HG02973 (cell line): ENCODE measurements around the gene NIP7.
A peak's percentile ranks its signal among the peaks of the same experiment; 100 is the strongest.
"Not testable (repeated sequence)": the region's sequence is repeated elsewhere in the genome, so short reads cannot be mapped to it uniquely, and the experiment has no call there.

Experiments
- ATAC-seq: cut with Tn5 transposase; IDR thresholded peaks from one replicate; pipeline ENCODE4 v1.9.1; 2021; ENCODE audit warnings: moderate library complexity; ENCODE audit not compliant: unreplicated experiment

NIP7 gene

GRCh38 chr16:69339289-69340094, at the start of gene NIP7, which contains the start of gene COG8:
Gene NIP7, plus strand, starts transcription at chr16:69339772. Its CDS starts 58 bp downstream, at chr16:69339830.
Gene COG8, minus strand, starts transcription at chr16:69339564. Its CDS starts 12 bp downstream, at chr16:69339552.
- peak; percentile 81 for ATAC-seq

GRCh38 chr16:69291657-69292056, 47.9 kb upstream of the NIP7 start:
- ATAC-seq = not testable (repeated sequence)

GRCh38 chr16:69293401-69293800, 46.2 kb upstream of the NIP7 start:
- ATAC-seq = no peak

- no peak for ATAC-seq
Measured at GRCh38 chr16:69294051-69294450, 45.5 kb upstream of the NIP7 start.

- ATAC-seq = not testable (repeated sequence)
Measured at GRCh38 chr16:69296771-69297170, 42.8 kb upstream of the NIP7 start.

- ATAC-seq = no peak
Measured at GRCh38 chr16:69298261-69298660, 41.3 kb upstream of the NIP7 start.

- no peak for ATAC-seq
Measured at GRCh38 chr16:69301187-69301586, 38.4 kb upstream of the NIP7 start.

GRCh38 chr16:69301861-69302260, 37.7 kb upstream of the NIP7 start:
- no peak for ATAC-seq

- no peak for ATAC-seq
Measured at GRCh38 chr16:69302301-69302700, 37.3 kb upstream of the NIP7 start.

GRCh38 chr16:69306031-69306430, 33.5 kb upstream of the NIP7 start:
- no peak for ATAC-seq

- no peak for ATAC-seq
Measured at GRCh38 chr16:69307091-69307490, 32.5 kb upstream of the NIP7 start.

GRCh38 chr16:69307856-69308255, 31.7 kb upstream of the NIP7 start:
- no peak for ATAC-seq

GRCh38 chr16:69309316-69309715, 30.3 kb upstream of the NIP7 start:
- no peak for ATAC-seq

- peak; percentile 90 for ATAC-seq
Measured at GRCh38 chr16:69310653-69311532, 28.7 kb upstream of the NIP7 start, which contains the start of gene VPS4A. Gene VPS4A, plus strand, starts transcription at chr16:69311350. Its CDS starts 162 bp downstream, at chr16:69311512.

GRCh38 chr16:69311533-69312387, 27.8 kb upstream of the NIP7 start:
- ATAC-seq = peak; percentile 32

GRCh38 chr16:69313469-69313868, 26.1 kb upstream of the NIP7 start:
- no peak for ATAC-seq

GRCh38 chr16:69314534-69314933, 25.0 kb upstream of the NIP7 start:
- ATAC-seq = no peak

- no peak for ATAC-seq
Measured at GRCh38 chr16:69315486-69316311, 23.9 kb upstream of the NIP7 start.

- no peak for ATAC-seq
Measured at GRCh38 chr16:69316595-69317034, 23.0 kb upstream of the NIP7 start.
